Measurements from ENCODE around the gene TAPBPL. TPM values are rescaled to one million over a fixed set of nuclear protein-coding genes. Genes with fewer than 3 reads are reported as not detected.
"Not testable (repeated sequence)": the region's sequence is repeated elsewhere in the genome, so short reads cannot be mapped to it uniquely, and the experiment has no call there.

TAPBPL gene
- total and polyA plus RNA-seq, 7 donors = 14.4 to 36.0 (median 26.7) TPM

- Histone ChIP-seq H3K4me1 (peaks cover 0 to 27% (median 20%) of the 10 kb centered on the region in 4 donors), H3K27me3 (no peaks in the 10 kb centered on the region), H3K36me3 (peaks cover 0 to 25% (median 0%) of the 10 kb centered on the region in 4 donors), H3K9me3 (no peaks in the 10 kb centered on the region), H3K4me3 (peak within 1 kb of the TSS; percentile 60 to 79 (median 70)), H3K27ac (peak within 1 kb of the TSS; percentile 94 to 97 (median 96))
- WGBS, 2 donors = 1% methylated on average over 39 of the region's 39 CpGs
- peak in 1 of 4 donors; percentile 40 for TF ChIP-seq EP300 (IDR thresholded peaks at IDR 0.05)
- peak; percentile 86 to 98 (median 92) for TF ChIP-seq POLR2AphosphoS5 (IDR thresholded peaks at IDR 0.05)
- no peak for TF ChIP-seq CTCF (IDR thresholded peaks at IDR 0.05)
- TF ChIP-seq POLR2A (IDR thresholded peaks at IDR 0.05) = peak; percentile 89
- DNase-seq = peak; percentile 98
- intact Hi-C loops (cut with DNase I) = loop anchor here (1.0 to 5.0 kb wide), 3 partner anchors 23 to 59 kb away; partner anchors contain the start of genes GAPDH and VAMP1
These were observed 41.1 kb downstream of the TAPBPL start, which contains the start of gene MRPL51 for GRCh38 chr12:6492838-6493496. Gene MRPL51 (minus strand): TSS chr12:6493262. CDS start chr12:6493136, 126 bp downstream.

- Histone ChIP-seq H3K9me3 (no peaks in the 10 kb centered on the region), H3K4me1 (peaks cover 0 to 27% (median 20%) of the 10 kb centered on the region in 4 donors), H3K27me3 (no peaks in the 10 kb centered on the region), H3K36me3 (peaks cover 0 to 29% (median 0%) of the 10 kb centered on the region in 4 donors), H3K27ac (peak within 1 kb of the TSS; percentile 94 to 97 (median 96)), H3K4me3 (peak within 1 kb of the TSS; percentile 60 to 79 (median 70))
- TF ChIP-seq EP300 (IDR thresholded peaks at IDR 0.05) (no peak), CTCF (IDR thresholded peaks at IDR 0.05) (peak; percentile 50 to 81 (median 74)), POLR2AphosphoS5 (IDR thresholded peaks at IDR 0.05) (peak; percentile 34 to 80 (median 62))
- peak; percentile 98 for DNase-seq
- intact Hi-C loops (cut with DNase I) = loop anchor here (1.0 to 5.0 kb wide), 3 partner anchors 23 to 59 kb away; partner anchors contain the start of genes GAPDH and VAMP1
- WGBS, 2 donors = 0% methylated on average over 49 of the region's 49 CpGs
These were observed 41.8 kb downstream of the TAPBPL start, which contains the start of gene NCAPD2 for GRCh38 chr12:6493497-6494257. Gene NCAPD2 (plus strand): TSS chr12:6494102. CDS start chr12:6495099, 997 bp downstream.

GRCh38 chr12:6494258-6494743 lies 42.5 kb downstream of the TAPBPL start:
- no peaks in the 10 kb centered on the region for H3K9me3 ChIP-seq
- no peak for DNase-seq
- H3K27me3 ChIP-seq = no peaks in the 10 kb centered on the region
- TF ChIP-seq CTCF (IDR thresholded peaks at IDR 0.05) = no peak
- intact Hi-C loops (cut with DNase I) = loop anchor here (5.0 kb wide), 1 partner anchor 58 kb away; no protein-coding TSS in a partner anchor
- peak overlapping the region; percentile 94 to 97 (median 96) for H3K27ac ChIP-seq
- WGBS, 2 donors = 1% methylated on average over 14 of the region's 14 CpGs
- peak overlapping the region; percentile 40 to 79 (median 70) for H3K4me3 ChIP-seq
- H3K36me3 ChIP-seq = peaks cover 0 to 35% (median 0%) of the 10 kb centered on the region in 4 donors
- H3K4me1 ChIP-seq = peaks cover 0 to 27% (median 20%) of the 10 kb centered on the region in 4 donors

GRCh38 chr12:6494968-6495367 lies 43.1 kb downstream of the TAPBPL start:
- H3K36me3 ChIP-seq = peaks cover 0 to 42% (median 0%) of the 10 kb centered on the region in 4 donors
- WGBS, 2 donors = 39 to 60% methylated on average over 1 of the region's 1 CpG
- H3K27me3 ChIP-seq = no peaks in the 10 kb centered on the region
- intact Hi-C loops (cut with DNase I) = loop anchor here (5.0 kb wide), 1 partner anchor 57 kb away; no protein-coding TSS in a partner anchor
- TF ChIP-seq POLR2A (IDR thresholded peaks at IDR 0.05) (no peak), CTCF (IDR thresholded peaks at IDR 0.05) (no peak), EP300 (IDR thresholded peaks at IDR 0.05) (no peak), POLR2AphosphoS5 (IDR thresholded peaks at IDR 0.05) (no peak)
- H3K27ac ChIP-seq = peak overlapping the region in 1 of 4 donors; percentile 97
- H3K4me1 ChIP-seq = peaks cover 0 to 27% (median 20%) of the 10 kb centered on the region in 4 donors
- no peak for DNase-seq
- H3K4me3 ChIP-seq = no peak overlapping the region
- H3K9me3 ChIP-seq = no peaks in the 10 kb centered on the region

GRCh38 chr12:6497291-6497690 lies 45.4 kb downstream of the TAPBPL start:
- H3K27me3 ChIP-seq; H3K9me3 ChIP-seq; DNase-seq; H3K27ac ChIP-seq; intact Hi-C loops (cut with DNase I); H3K4me3 ChIP-seq: not testable (repeated sequence)
- WGBS, 2 donors = 76 to 91% methylated on average over 3 of the region's 3 CpGs
- H3K36me3 ChIP-seq = peaks cover 0 to 39% (median 0%) of the 10 kb centered on the region in 4 donors
- H3K4me1 ChIP-seq = peaks cover 0 to 23% (median 16%) of the 10 kb centered on the region in 4 donors

Data from sigmoid colon (tissue), 7 donors.